Measurements from ENCODE around the gene CMTR1.
"Not testable (repeated sequence)": the region's sequence is repeated elsewhere in the genome, so short reads cannot be mapped to it uniquely, and the experiment has no call there.

Gene CMTR1

GRCh38 chr6:37491171-37491829, 58.3 kb downstream of the CMTR1 start:
- no peak for DNase-seq (ENCODE audit: low read depth in 1 of 2, low spot score in 1 of 2)

- no peak for DNase-seq (ENCODE audit: low read depth in 1 of 2, low spot score in 1 of 2)
Measured at GRCh38 chr6:37491830-37492208, 58.8 kb downstream of the CMTR1 start.

GRCh38 chr6:37492236-37492972, 59.4 kb downstream of the CMTR1 start:
- no peak for DNase-seq (ENCODE audit: low read depth in 1 of 2, low spot score in 1 of 2)

GRCh38 chr6:37492991-37493660, 60.1 kb downstream of the CMTR1 start:
- DNase-seq (ENCODE audit: low read depth in 1 of 2, low spot score in 1 of 2) = no peak

- DNase-seq (ENCODE audit: low read depth in 1 of 2, low spot score in 1 of 2) = no peak
Measured at GRCh38 chr6:37493661-37493995, 60.6 kb downstream of the CMTR1 start.

- no peak for DNase-seq (ENCODE audit: low read depth in 1 of 2, low spot score in 1 of 2)
Measured at GRCh38 chr6:37495244-37495934, 62.4 kb downstream of the CMTR1 start.

- DNase-seq (ENCODE audit: low read depth in 1 of 2, low spot score in 1 of 2) = no peak
Measured at GRCh38 chr6:37496951-37497885, 64.2 kb downstream of the CMTR1 start.

GRCh38 chr6:37499433-37500293, 66.6 kb downstream of the CMTR1 start, which contains the start of gene CCDC167:
TSS of gene CCDC167 (minus strand) at chr6:37499893. CDS start at chr6:37499863, 30 bp downstream.
- DNase-seq (ENCODE audit: low read depth in 1 of 2, low spot score in 1 of 2) = peak; percentile 87 to 92

GRCh38 chr6:37500294-37500608, 67.2 kb downstream of the CMTR1 start:
- DNase-seq (ENCODE audit: low read depth in 1 of 2, low spot score in 1 of 2) = no peak

- not testable (repeated sequence) for DNase-seq (ENCODE audit: low read depth in 1 of 2, low spot score in 1 of 2)
Measured at GRCh38 chr6:37500904-37501303, 67.9 kb downstream of the CMTR1 start.

- DNase-seq (ENCODE audit: low read depth in 1 of 2, low spot score in 1 of 2) = no peak
Measured at GRCh38 chr6:37501632-37502491, 68.8 kb downstream of the CMTR1 start.

GRCh38 chr6:37502703-37503291, 69.8 kb downstream of the CMTR1 start:
- peak in 1 of 2 donors; percentile 32 for DNase-seq (ENCODE audit: low read depth in 1 of 2, low spot score in 1 of 2)

- no peak for DNase-seq (ENCODE audit: low read depth in 1 of 2, low spot score in 1 of 2)
Measured at GRCh38 chr6:37503309-37503965, 70.4 kb downstream of the CMTR1 start.

- DNase-seq (ENCODE audit: low read depth in 1 of 2, low spot score in 1 of 2) = no peak
Measured at GRCh38 chr6:37504024-37504423, 71.0 kb downstream of the CMTR1 start.

- DNase-seq (ENCODE audit: low read depth in 1 of 2, low spot score in 1 of 2) = no peak
Measured at GRCh38 chr6:37506479-37506878, 73.5 kb downstream of the CMTR1 start.

- no peak for DNase-seq (ENCODE audit: low read depth in 1 of 2, low spot score in 1 of 2)
Measured at GRCh38 chr6:37507077-37507476, 74.1 kb downstream of the CMTR1 start.

GRCh38 chr6:37507690-37508421, 74.8 kb downstream of the CMTR1 start:
- no peak for DNase-seq (ENCODE audit: low read depth in 1 of 2, low spot score in 1 of 2)

Measured in activated T-helper 1 cell treated with anti-CD3 and anti-CD28 coated beads, Interleukin-2, amount 50 U/mL, for 16 hours (primary cell).